Uterus (tissue), 2 donors: Measurements from ENCODE around the gene PLEKHH1.

Experiments
- CTCF ChIP-seq, 4 experiments: fragments of 200-600 bp in 2 of 4; fragments of 450-650 bp in 2 of 4; sonication (generic) in 2 of 4; IDR thresholded peaks; one replicate each; pipeline ENCODE4 v1.5.1; 2016 to 2019; ENCODE audit warnings: antibody characterized with exemption in 4 of 4, mild to moderate bottlenecking in 2 of 4, moderate library complexity in 1 of 4
- POLR2A ChIP-seq, 2 donors: fragments of 450-650 bp; IDR thresholded peaks; one replicate each; pipeline ENCODE4 v1.6.1; 2016; ENCODE audit warnings: antibody characterized with exemption in 2 of 2, mild to moderate bottlenecking in 1 of 2, moderate library complexity in 1 of 2

GRCh38 chr14:67627519-67627918, 94.4 kb downstream of the PLEKHH1 start:
- no peak for TF ChIP-seq CTCF (IDR thresholded peaks at IDR 0.05)
- no peak for TF ChIP-seq POLR2A (IDR thresholded peaks at IDR 0.05)
